Erythroblast (primary cell): ENCODE data around the gene PLCXD1.

Source experiments
- GATA1 ChIP-seq: IDR thresholded peaks from 2 replicates; pipeline ENCODE4 v1.6.1; 2011; ENCODE audit warnings: low read depth, mild to moderate bottlenecking, control low read depth, low read length, moderate library complexity
- POLR2A ChIP-seq: IDR thresholded peaks from 2 replicates; pipeline ENCODE4 v1.6.1; 2011; ENCODE audit warnings: mild to moderate bottlenecking, low read length

GRCh38 chrX:285076-285677 is 4.0 kb downstream of the PLCXD1 start:
- TF ChIP-seq POLR2A (no peak), GATA1 (no peak)
